IMR-90 (cell line): ENCODE results near the gene NDUFB5. TPM values are rescaled to one million over a fixed set of nuclear protein-coding genes. Genes with fewer than 3 reads are reported as not detected.
A peak's percentile ranks its signal among the peaks of the same experiment; 100 is the strongest.

Experiments
- ATAC-seq: fragments of 200-7000 bp; cut with Tn5 transposase; 2 replicates; pipeline ENCODE4 v1.9.1; 2020; ENCODE audit warnings: low read depth, mild to moderate bottlenecking, moderate library complexity
- BruUV-seq: library from RNA; stranded (reverse); fragments of 400-500 nt; replicated peaks from 2 replicates; lab custom pipeline; 2021; lab: Mats Ljungman, UMichigan
- CTCF ChIA-PET: fragments of 300-600 bp; formaldehyde crosslinking; extraction: SDS; loops from one replicate; lab custom pipeline; 2021; ENCODE audit warnings: antibody characterized with exemption; lab: Yijun Ruan, JAX
- POLR2A ChIA-PET: fragments of 300-600 bp; sonication (Branson Sonifier 250); formaldehyde crosslinking; loops from one replicate; lab custom pipeline; 2022; ENCODE audit warnings: antibody characterized with exemption; ENCODE audit not compliant: unreplicated experiment; lab: Charles Lee
- DNase-seq: peaks from one replicate; pipeline ENCODE4 v3.0.0; 2013
- H2AFZ ChIP-seq: replicated peaks from 2 replicates; pipeline ENCODE3; 2013; ENCODE audit warnings: low read length, mild to moderate bottlenecking; ENCODE audit not compliant: poor library complexity
- H2AK5ac ChIP-seq: 2 replicates; pipeline ENCODE4 v1.6.1; 2013; ENCODE audit warnings: low read depth, low read length, inconsistent platforms
- H2AK9ac ChIP-seq: replicated peaks from 2 replicates; pipeline ENCODE3; 2013; ENCODE audit warnings: mild to moderate bottlenecking, low read depth, low read length, moderate library complexity; ENCODE audit not compliant: poor library complexity
- H2BK120ac ChIP-seq: 2 replicates; pipeline ENCODE4 v1.6.1; 2013; ENCODE audit warnings: low read depth, low read length, inconsistent platforms
- H2BK15ac ChIP-seq: 3 replicates; pipeline ENCODE4 v1.6.1; 2013; ENCODE audit warnings: low read depth, low read length, inconsistent platforms
- H2BK20ac ChIP-seq: 2 replicates; pipeline ENCODE4 v1.6.1; 2013; ENCODE audit warnings: low read depth, mild to moderate bottlenecking, inconsistent platforms, low read length, moderate library complexity
- H2BK5ac ChIP-seq: 2 replicates; pipeline ENCODE4 v1.6.1; 2013; ENCODE audit warnings: mild to moderate bottlenecking, low read depth, low read length, inconsistent platforms; ENCODE audit not compliant: poor library complexity, severe bottlenecking
- H3K14ac ChIP-seq: replicated peaks from 2 replicates; pipeline ENCODE4 v1.6.1; 2013; ENCODE audit warnings: low read depth, low read length, inconsistent platforms
- H3K18ac ChIP-seq: 2 replicates; pipeline ENCODE4 v1.6.1; 2013; ENCODE audit warnings: low read depth, low read length, control low read depth
- H3K23ac ChIP-seq: 2 replicates; pipeline ENCODE4 v1.6.1; 2013; ENCODE audit warnings: low read depth, low read length, inconsistent platforms
- H3K27ac ChIP-seq: 2 replicates; pipeline ENCODE4 v1.5.1; 2013; ENCODE audit warnings: mild to moderate bottlenecking, control low read depth, low read length; ENCODE audit not compliant: insufficient read depth
- H3K27me3 ChIP-seq: 2 replicates; pipeline ENCODE4 v1.6.1; 2013; ENCODE audit warnings: low read length; ENCODE audit not compliant: control insufficient read depth, insufficient read depth
- H3K36me3 ChIP-seq: 2 replicates; pipeline ENCODE4 v1.6.1; 2013; ENCODE audit warnings: low read length, mixed read lengths; ENCODE audit not compliant: control insufficient read depth, insufficient read depth
- H3K4ac ChIP-seq: 2 replicates; pipeline ENCODE4 v1.6.1; 2013; ENCODE audit warnings: low read depth, low read length, inconsistent platforms
- H3K4me1 ChIP-seq: 2 replicates; pipeline ENCODE4 v1.6.1; 2013; ENCODE audit warnings: low read length, mixed read lengths; ENCODE audit not compliant: control insufficient read depth, insufficient read depth
- H3K4me2 ChIP-seq: 2 replicates; pipeline ENCODE4 v1.6.1; 2013; ENCODE audit warnings: low read depth, mild to moderate bottlenecking, control low read depth, low read length, moderate library complexity
- H3K4me3 ChIP-seq: 2 replicates; pipeline ENCODE4 v1.5.1; 2013; ENCODE audit warnings: low read depth, mild to moderate bottlenecking, control low read depth, low read length, moderate library complexity; ENCODE audit not compliant: insufficient read depth
- H3K56ac ChIP-seq: 2 replicates; pipeline ENCODE4 v1.6.1; 2013; ENCODE audit warnings: low read length, inconsistent platforms; ENCODE audit not compliant: insufficient read depth; ENCODE audit errors: extremely low read depth
- H3K79me1 ChIP-seq, 2 experiments: 2 replicates each; pipeline ENCODE4 v1.6.1; 2013; ENCODE audit warnings: low read length in 2 of 2, inconsistent platforms in 1 of 2, low read depth in 1 of 2
- H3K9ac ChIP-seq: 2 replicates; pipeline ENCODE4 v1.6.1; 2013; ENCODE audit warnings: low read depth, low read length, control low read depth
- H3K9me1 ChIP-seq: 2 replicates; pipeline ENCODE4 v1.6.1; 2013; ENCODE audit warnings: low read length, inconsistent platforms; ENCODE audit not compliant: insufficient read depth
- H3K9me3 ChIP-seq: 2 replicates; pipeline ENCODE4 v1.6.1; 2013; ENCODE audit warnings: low read length; ENCODE audit not compliant: control insufficient read depth, insufficient read depth
- H4K20me1 ChIP-seq: 2 replicates; pipeline ENCODE4 v1.6.1; 2013; ENCODE audit warnings: low read length, inconsistent platforms; ENCODE audit not compliant: insufficient read depth
- H4K5ac ChIP-seq: 2 replicates; pipeline ENCODE4 v1.6.1; 2013; ENCODE audit warnings: mild to moderate bottlenecking, low read depth, low read length, control low read depth
- H4K8ac ChIP-seq, 2 experiments: 2 replicates each; pipeline ENCODE4 v1.6.1; 2013; ENCODE audit warnings: low read depth in 2 of 2, low read length in 2 of 2, control low read depth in 1 of 2, inconsistent platforms in 1 of 2
- H4K91ac ChIP-seq: 2 replicates; pipeline ENCODE4 v1.6.1; 2013; ENCODE audit warnings: low read depth, low read length, inconsistent platforms; ENCODE audit not compliant: insufficient read depth
- MAFK ChIP-seq: IDR thresholded peaks from 2 replicates; pipeline ENCODE4 v1.6.1; 2012; ENCODE audit warnings: low read depth, low read length, improper control_type of control experiment
- NFE2L2 ChIP-seq: fragments of 150-350 bp; IDR thresholded peaks from 2 replicates; pipeline ENCODE4 v1.6.1; 2016; ENCODE audit warnings: low read depth, mild to moderate bottlenecking, low read length
- WGBS, 2 experiments: methylation state at CpG; one replicate each; pipeline versions ENCODE4 v1.1.5 to v1.1.7; 2013; ENCODE audit warnings: missing lambda C conversion rate in 2 of 2; ENCODE audit not compliant: insufficient read length in 1 of 2; ENCODE audit errors: extremely low coverage in 2 of 2; 5-methylcytosine and 5-hydroxymethylcytosine counted together
- dilution Hi-C: fragments of 300-500 bp; cut with HindIII; formaldehyde crosslinking; loops from one replicate; pipeline ENCODE4 v1.14.3; 2018; ENCODE audit warnings: low sequenced_read_pairs; ENCODE audit not compliant: unreplicated experiment
- in situ Hi-C: fragments of 300-500 bp; cut with MboI; formaldehyde crosslinking; loops from 3 replicates; pipeline ENCODE4 v1.14.3; 2019; ENCODE audit warnings: low sequenced_read_pairs, inconsistent platforms, mixed read lengths
- intact Hi-C: fragments of 100-400 bp; cut with micrococcal nuclease; formaldehyde crosslinking; loops from 2 replicates; pipeline ENCODE4 v1.10.0; 2022
- polyA plus RNA-seq, 3 experiments: library from polyadenylated mRNA; depleted of rRNA; stranded (reverse); fragments of >200 nt; gene quantifications; 2 replicates each; pipeline ENCODE4 v1.2.3, GENCODE V29; 2012; ENCODE audit warnings: low replicate concordance in 1 of 3
- total RNA-seq: library from RNA; depleted of rRNA; stranded (reverse); fragments of >200 nt; gene quantifications from 2 replicates; pipeline ENCODE4 v1.2.3, GENCODE V29; 2012

NDUFB5 gene
- total and polyA plus RNA-seq, 2 of the 4 experiments (the other 2 are of a cell fraction), result 17.2 to 29.3 TPM

DNA sequence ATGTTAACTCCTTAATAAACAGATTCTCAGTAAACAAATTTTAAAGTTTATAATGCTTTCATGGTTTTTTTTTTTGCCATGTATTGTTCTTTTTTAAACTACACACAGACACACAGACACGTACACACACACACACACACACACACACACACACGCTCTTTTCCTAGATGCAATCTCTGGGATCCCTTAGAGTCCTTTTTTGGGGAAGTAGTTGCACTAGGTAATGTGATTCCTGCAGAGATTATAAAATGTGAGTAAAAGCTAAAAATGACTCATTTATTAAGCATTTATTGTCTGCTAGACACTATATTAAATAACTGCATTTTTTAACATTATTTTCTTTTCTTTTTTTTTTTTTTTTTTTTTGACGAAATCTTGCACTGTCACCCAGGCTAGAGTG lies 19.9 kb downstream of the NDUFB5 start:
- H4K5ac ChIP-seq, result no peak overlapping the region
- BruUV-seq, result no TSS peak
- H2BK5ac ChIP-seq, result no peak overlapping the region
- no peaks in the 10 kb centered on the region for H3K27me3 ChIP-seq
- H3K4me3 ChIP-seq, result no peak overlapping the region
- no peak overlapping the region for H3K27ac ChIP-seq
- no peak overlapping the region for H2BK15ac ChIP-seq
- peaks cover 0 to 6% of the 10 kb centered on the region in 2 experiments; a peak in 1 of 4 replicates for H3K79me1 ChIP-seq
- ChIA-PET POLR2A (no interaction called here), CTCF (interaction anchor here (0.6 kb wide), 1 partner anchor 9 kb away, joined by 3 read pairs; no protein-coding TSS in a partner anchor)
- H2AK5ac ChIP-seq, result no peak overlapping the region
- no peak overlapping the region for H3K14ac ChIP-seq
- H3K36me3 ChIP-seq, result peaks cover 11% of the 10 kb centered on the region
- H2BK20ac ChIP-seq, result no peak overlapping the region
- TF ChIP-seq MAFK (no peak), NFE2L2 (no peak)
- H3K56ac ChIP-seq, result no peak overlapping the region
- H3K9ac ChIP-seq, result no peak overlapping the region
- H4K8ac ChIP-seq, result no peak overlapping the region
- no peak overlapping the region for H2AFZ ChIP-seq
- no peaks in the 10 kb centered on the region for H3K9me1 ChIP-seq
- H3K23ac ChIP-seq, result no peak overlapping the region
- intact Hi-C loops (no loop called here), in situ Hi-C loops (no loop called here), dilution Hi-C loops (no loop called here)
- no peak overlapping the region for H3K18ac ChIP-seq
- no peaks in the 10 kb centered on the region for H3K9me3 ChIP-seq
- H3K4me2 ChIP-seq, result no peak overlapping the region
- no peak overlapping the region for H2AK9ac ChIP-seq
- DNase-seq, result peak; percentile 43
- no peak overlapping the region for H4K91ac ChIP-seq
- no peak overlapping the region for H3K4ac ChIP-seq
- peak; percentile 61 for ATAC-seq
- no peaks in the 10 kb centered on the region for H3K4me1 ChIP-seq
- no CpG with 5 or more reads among the region's 3 CpGs for WGBS, 2 experiments
- no peaks in the 10 kb centered on the region for H4K20me1 ChIP-seq
- no peak overlapping the region for H2BK120ac ChIP-seq
